Measurements from ENCODE around the gene HOXA5. TPM values are rescaled to one million over a fixed set of nuclear protein-coding genes. Genes with fewer than 3 reads are reported as not detected.

The HOXA5 gene
- total RNA-seq, 1 donor from 2014 or later, result not detected

DNA sequence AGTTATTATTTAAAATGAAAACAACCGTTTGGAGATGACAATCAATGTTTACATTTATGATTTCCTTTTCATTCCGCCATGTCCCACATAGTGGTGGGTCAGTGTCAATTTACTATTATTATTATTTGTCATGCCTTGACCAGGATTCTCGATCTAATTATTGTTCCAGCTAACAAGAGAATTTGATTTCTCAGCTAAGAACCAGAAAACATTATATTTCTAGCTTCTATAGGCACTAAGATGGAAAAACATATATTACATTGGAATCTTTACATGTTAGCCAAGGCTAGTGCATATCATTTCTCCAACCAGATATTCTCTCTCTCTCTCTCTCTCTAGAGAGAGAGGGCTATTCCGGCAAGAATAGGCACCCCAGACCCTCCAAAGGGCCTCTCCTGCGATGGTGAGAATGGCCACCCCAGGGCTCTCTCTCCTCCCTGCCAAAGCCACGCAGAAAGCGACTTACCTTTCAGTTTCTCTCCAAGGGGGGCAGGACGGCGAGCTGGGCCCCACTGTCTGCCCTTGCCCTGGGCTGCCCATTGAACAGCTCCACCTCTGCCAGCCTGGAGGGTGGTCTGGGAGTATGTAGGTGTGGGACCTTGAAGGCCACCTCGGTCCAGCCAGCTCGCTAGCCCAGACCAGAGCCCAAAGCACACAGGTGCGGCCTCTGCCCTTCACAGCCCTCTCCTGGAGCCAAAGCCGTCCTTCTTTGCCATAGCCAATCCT, 6.5 kb upstream of the HOXA5 start:
- Mint-ChIP-seq H3K4me1 (ENCODE audit: low read depth) (peaks cover 17% of the 10 kb centered on the region), H3K9me3 (no peaks in the 10 kb centered on the region), H3K27me3 (ENCODE audit: insufficient read depth) (peaks cover 85% of the 10 kb centered on the region), H3K36me3 (ENCODE audit: low read depth) (peaks cover 3% of the 10 kb centered on the region), H3K27ac (no peak overlapping the region), H3K4me3 (no peak overlapping the region)
- DNase-seq (ENCODE audit: low spot score), result no peak
- intact Hi-C loops (cut with micrococcal nuclease), result loop anchor here (2.0 to 5.0 kb wide), 2 partner anchors 15 to 53 kb away; partner anchors contain the start of gene HOXA1

DNA sequence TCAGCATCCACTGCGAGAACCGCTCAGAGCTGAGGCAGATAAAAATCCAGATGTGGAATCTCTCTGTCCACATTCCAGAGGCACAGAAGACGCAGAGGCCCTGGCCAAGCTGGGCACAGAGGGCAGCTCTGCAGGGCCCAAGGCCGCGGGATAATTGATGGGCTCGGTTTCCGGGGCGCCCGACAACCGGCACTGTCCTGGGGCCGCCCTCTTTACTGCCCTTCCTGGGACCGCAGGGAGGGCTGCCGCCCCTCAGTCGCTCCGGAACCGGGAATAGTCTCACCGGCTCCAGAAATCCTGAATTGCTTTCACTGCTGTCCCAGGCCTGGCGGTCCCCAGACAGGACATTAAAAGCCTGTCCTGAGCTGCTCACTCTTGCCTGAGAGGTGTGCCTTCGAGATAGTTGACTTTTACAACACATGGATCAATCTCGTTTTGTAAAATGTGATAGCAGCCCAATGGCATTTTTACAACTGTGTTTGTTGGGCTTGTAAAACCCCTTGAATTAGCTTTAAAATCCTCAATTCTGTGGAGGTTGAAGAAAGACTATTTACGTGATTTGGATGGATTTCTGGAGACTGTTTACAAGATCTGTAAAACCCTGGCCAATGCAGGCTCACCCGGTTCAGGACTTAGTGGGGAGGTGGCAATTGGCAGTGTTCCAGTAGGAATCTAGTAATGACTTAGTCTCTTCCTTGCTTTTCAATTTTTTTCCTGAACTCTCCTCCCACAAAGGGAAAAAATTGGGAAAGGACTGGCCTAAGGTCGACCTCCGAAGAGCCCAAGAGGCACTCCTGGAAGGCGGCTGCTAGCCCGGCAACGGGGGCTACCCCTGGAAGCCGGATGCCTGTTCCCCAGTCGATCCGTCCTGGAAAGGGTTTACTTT, 5.5 kb upstream of the HOXA5 start:
- no peak overlapping the region for H3K27ac Mint-ChIP-seq

DNA sequence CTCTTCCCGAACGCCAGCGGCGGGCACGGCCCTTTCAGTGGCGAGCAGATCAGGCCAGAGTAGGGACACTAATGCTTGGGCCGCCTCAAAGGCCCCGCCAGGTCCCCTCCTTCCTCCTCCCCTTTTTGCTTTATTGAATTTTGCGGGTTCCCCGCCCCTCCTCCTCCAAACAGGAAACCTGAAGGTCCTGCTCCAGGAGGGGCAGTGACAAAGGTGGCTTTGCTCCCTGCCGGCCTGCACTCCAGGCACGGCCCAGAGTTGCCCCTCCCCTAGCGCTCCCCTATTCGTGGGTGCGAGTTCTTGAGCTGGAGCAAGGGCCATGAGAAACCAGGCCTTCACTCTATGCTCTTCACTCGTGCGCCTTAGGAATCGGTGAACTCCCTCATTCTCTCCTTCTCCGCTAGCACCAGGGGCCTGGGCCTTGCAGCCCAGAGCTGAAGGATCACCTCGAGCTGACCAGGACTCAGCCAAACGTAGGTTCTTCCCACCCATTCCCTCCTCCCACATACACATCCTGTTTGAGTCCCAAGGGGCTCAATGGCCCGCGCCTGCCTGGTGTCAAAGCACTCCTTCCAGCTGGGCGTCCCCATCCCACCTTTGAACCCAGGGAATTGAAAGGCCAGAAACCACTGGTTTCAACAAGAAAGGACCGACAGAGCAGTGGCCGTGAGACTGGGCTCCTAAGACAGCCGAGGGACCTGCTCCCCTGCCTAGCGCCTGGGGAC, 4.7 kb upstream of the HOXA5 start:
- H3K9me3 Mint-ChIP-seq, result no peaks in the 10 kb centered on the region
- no peak for DNase-seq (ENCODE audit: low spot score)
- no peak overlapping the region for H3K4me3 Mint-ChIP-seq
- H3K36me3 Mint-ChIP-seq (ENCODE audit: low read depth), result peaks cover 3% of the 10 kb centered on the region
- H3K27ac Mint-ChIP-seq, result no peak overlapping the region
- peaks cover 67% of the 10 kb centered on the region for H3K27me3 Mint-ChIP-seq (ENCODE audit: insufficient read depth)
- intact Hi-C loops (cut with micrococcal nuclease), result no loop called here
- peaks cover 10% of the 10 kb centered on the region for H3K4me1 Mint-ChIP-seq (ENCODE audit: low read depth)

More for the DNA sequence above, 5.5 kb upstream of the HOXA5 start:
- Mint-ChIP-seq H3K9me3 (no peaks in the 10 kb centered on the region), H3K36me3 (ENCODE audit: low read depth) (peaks cover 3% of the 10 kb centered on the region), H3K27me3 (ENCODE audit: insufficient read depth) (peaks cover 75% of the 10 kb centered on the region), H3K4me1 (ENCODE audit: low read depth) (peaks cover 10% of the 10 kb centered on the region), H3K4me3 (no peak overlapping the region)
- DNase-seq (ENCODE audit: low spot score), result no peak
- intact Hi-C loops (cut with micrococcal nuclease), result no loop called here

DNA sequence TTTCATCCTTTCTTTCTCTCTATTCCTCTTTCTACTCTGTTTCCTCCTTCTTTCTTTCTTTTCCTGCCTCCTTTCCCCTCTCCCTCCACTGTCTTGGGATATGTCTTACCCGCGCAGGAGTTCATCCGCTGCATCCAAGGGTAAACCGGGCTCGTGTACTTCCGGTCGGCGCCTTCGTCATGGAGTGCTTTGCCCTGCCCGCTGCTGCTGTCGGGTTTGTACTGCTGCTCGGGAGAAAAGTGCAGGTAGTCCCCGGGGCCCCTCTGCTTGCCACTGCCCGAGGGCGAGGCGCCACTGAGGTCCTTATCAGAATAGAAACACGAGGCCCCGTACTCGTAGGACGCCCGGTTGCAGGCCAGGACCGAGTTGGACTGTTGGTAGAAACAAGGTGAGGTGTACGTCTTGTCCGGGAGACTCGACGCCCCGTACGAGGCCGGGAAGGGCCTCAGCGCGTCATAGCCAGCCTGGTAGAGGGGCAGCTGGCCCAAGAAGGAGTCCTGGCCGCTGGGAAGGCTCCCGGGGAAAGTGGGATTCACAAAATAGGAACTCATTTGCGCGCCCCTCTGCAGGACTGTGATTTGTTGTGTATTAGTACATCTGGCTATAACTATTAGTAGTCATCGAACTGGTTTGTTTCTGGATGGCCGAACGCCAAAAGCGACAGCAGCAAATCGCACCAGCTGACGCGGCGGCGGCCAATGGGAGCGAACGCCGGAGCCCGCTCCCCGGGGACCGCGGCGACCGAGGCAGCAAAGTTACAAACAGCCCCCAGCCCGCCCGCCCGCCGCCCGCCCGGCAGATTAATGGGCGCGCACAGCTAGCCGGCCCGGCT, 3.9 kb upstream of the HOXA5 start, which contains the start of gene HOXA6:
Gene HOXA6 (minus strand): TSS at position 576 of the 832 bp plus-strand sequence. CDS start 25 bp downstream, at position 551.
- Mint-ChIP-seq H3K27ac (no peak within 1 kb of the TSS), H3K4me3 (no peak within 1 kb of the TSS), H3K4me1 (ENCODE audit: low read depth) (peaks cover 10% of the 10 kb centered on the region), H3K36me3 (ENCODE audit: low read depth) (peaks cover 3% of the 10 kb centered on the region), H3K27me3 (ENCODE audit: insufficient read depth) (peaks cover 63% of the 10 kb centered on the region), H3K9me3 (no peaks in the 10 kb centered on the region)
- intact Hi-C loops (cut with micrococcal nuclease), result no loop called here
- DNase-seq (ENCODE audit: low spot score), result no peak

DNA sequence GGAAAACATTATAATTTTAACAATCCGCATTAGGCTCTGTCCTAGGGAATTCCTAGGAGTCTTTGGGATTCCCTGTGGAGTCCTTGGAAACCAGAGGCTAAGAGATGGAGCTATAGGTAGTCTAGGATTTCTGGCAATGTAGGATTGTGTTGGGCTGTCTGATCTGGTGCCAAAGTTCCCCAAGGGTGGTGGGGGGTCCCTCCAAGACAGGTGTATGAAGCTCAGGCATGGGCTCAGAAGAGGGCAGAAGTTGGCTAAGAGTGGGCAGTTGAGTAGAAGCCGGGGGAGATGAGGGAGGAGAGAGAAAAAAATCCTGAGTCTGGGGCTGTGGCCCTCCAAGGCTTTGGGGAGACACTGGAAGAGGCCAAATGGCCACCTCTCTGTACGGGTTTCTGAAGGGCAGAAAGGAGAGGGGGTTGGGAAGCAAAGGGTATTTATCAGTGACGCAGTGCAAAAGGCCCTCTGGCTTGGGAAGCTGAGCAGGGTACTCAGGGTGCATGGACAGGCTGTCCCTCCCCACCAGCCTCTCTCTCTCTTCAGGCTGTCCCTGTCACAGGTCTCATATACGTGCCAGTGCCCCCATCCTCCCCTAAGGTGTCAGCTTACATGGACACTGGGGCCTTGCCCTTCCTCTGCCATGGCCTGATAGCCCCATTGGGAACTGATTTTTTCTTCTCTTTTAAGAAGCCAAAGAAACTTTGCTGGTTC, 3.2 kb upstream of the HOXA5 start:
- peaks cover 8% of the 10 kb centered on the region for H3K4me1 Mint-ChIP-seq (ENCODE audit: low read depth)
- H3K4me3 Mint-ChIP-seq, result no peak overlapping the region
- H3K9me3 Mint-ChIP-seq, result no peaks in the 10 kb centered on the region
- H3K36me3 Mint-ChIP-seq (ENCODE audit: low read depth), result peaks cover 3% of the 10 kb centered on the region
- peaks cover 56% of the 10 kb centered on the region for H3K27me3 Mint-ChIP-seq (ENCODE audit: insufficient read depth)
- no peak for DNase-seq (ENCODE audit: low spot score)
- intact Hi-C loops (cut with micrococcal nuclease), result no loop called here
- no peak overlapping the region for H3K27ac Mint-ChIP-seq

DNA sequence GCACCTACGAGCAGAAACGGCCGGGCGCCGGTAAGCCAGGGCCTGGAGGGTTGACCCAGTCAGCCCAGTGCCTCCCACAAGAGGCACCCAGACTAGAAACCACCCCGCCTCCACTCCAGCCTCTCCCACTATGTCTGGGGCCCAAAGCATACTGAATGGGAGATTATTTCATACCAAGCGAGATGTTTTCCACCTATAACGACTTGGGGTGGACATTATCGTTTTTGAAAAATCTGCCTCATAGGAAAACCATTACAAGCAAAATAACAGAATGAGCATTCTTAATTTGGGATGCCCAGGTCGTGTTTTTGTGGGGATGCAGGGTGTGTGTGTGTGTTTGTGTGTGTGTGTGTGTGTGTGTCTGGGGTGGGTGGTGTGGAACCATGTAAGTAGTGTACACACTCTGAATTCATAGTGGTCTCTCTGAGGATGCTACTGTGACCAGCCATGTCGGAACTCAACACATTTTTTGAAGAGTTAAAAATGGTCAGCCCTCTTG, 2.5 kb upstream of the HOXA5 start:
- Mint-ChIP-seq H3K4me3 (no peak overlapping the region), H3K27ac (no peak overlapping the region), H3K27me3 (ENCODE audit: insufficient read depth) (peaks cover 55% of the 10 kb centered on the region), H3K36me3 (ENCODE audit: low read depth) (peaks cover 3% of the 10 kb centered on the region), H3K9me3 (no peaks in the 10 kb centered on the region), H3K4me1 (ENCODE audit: low read depth) (peaks cover 1% of the 10 kb centered on the region)
- intact Hi-C loops (cut with micrococcal nuclease), result no loop called here
- no peak for DNase-seq (ENCODE audit: low spot score)

DNA sequence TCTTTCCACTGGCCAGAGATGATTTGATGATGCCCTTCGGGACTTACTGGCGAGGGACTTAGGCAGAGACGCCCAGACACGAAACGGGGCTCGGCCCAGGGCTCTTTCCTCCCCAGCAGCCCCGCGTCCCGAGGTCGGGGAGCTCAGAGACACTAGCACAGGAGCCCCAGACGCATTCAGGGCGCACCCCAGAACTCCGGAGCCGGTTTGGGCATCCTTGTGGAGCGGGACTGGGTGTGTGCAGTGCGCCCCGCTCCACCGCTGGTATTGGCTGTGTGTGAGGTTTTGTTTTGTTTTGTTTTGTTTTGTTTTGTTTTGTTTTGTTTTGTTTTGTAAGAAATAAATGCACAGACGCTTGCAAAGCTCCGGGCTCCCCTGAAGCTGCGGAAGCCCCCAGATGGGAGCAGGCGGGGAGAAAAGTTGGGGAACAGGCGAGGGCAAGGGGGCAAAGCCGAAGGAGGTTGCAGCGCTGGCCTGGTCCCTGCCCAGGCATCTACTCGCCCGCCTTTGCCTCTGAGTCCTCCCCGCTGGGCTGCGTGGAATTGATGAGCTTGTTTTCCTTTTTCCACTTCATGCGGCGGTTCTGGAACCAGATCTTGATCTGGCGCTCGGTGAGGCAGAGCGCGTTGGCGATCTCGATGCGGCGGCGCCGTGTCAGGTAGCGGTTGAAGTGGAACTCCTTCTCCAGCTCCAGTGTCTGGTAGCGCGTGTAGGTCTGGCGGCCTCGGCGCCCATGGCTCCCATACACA, 1.9 kb upstream of the HOXA5 start:
- no peak for DNase-seq (ENCODE audit: low spot score)
- Mint-ChIP-seq H3K4me3 (no peak overlapping the region), H3K27me3 (ENCODE audit: insufficient read depth) (peaks cover 52% of the 10 kb centered on the region), H3K9me3 (no peaks in the 10 kb centered on the region), H3K36me3 (ENCODE audit: low read depth) (peaks cover 3% of the 10 kb centered on the region), H3K27ac (no peak overlapping the region), H3K4me1 (ENCODE audit: low read depth) (no peaks in the 10 kb centered on the region)
- intact Hi-C loops (cut with micrococcal nuclease), result no loop called here

DNA sequence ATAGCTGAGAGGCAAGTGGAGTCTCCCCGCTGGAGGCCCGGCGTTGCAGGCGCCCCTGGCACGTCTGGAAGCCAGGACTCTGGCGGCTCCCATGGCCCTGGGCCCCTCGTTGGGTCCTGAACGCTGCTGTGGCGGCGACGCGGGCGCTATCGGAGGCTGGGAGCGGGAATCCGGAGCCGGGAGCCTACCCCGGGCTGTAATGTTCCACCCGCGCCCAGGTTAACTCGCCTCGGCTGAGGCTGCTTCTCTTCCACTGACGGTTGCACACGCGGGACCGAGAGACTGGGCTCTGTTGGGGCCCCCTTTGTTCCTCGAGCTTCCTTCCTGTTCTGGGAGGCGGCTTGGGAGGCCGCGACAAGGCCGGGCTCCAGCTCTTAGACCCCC, 1.3 kb upstream of the HOXA5 start:
- Mint-ChIP-seq H3K9me3 (no peaks in the 10 kb centered on the region), H3K4me1 (ENCODE audit: low read depth) (no peaks in the 10 kb centered on the region), H3K4me3 (no peak overlapping the region), H3K36me3 (ENCODE audit: low read depth) (peaks cover 3% of the 10 kb centered on the region), H3K27me3 (ENCODE audit: insufficient read depth) (peaks cover 46% of the 10 kb centered on the region), H3K27ac (no peak overlapping the region)
- no peak for DNase-seq (ENCODE audit: low spot score)
- intact Hi-C loops (cut with micrococcal nuclease), result no loop called here

DNA sequence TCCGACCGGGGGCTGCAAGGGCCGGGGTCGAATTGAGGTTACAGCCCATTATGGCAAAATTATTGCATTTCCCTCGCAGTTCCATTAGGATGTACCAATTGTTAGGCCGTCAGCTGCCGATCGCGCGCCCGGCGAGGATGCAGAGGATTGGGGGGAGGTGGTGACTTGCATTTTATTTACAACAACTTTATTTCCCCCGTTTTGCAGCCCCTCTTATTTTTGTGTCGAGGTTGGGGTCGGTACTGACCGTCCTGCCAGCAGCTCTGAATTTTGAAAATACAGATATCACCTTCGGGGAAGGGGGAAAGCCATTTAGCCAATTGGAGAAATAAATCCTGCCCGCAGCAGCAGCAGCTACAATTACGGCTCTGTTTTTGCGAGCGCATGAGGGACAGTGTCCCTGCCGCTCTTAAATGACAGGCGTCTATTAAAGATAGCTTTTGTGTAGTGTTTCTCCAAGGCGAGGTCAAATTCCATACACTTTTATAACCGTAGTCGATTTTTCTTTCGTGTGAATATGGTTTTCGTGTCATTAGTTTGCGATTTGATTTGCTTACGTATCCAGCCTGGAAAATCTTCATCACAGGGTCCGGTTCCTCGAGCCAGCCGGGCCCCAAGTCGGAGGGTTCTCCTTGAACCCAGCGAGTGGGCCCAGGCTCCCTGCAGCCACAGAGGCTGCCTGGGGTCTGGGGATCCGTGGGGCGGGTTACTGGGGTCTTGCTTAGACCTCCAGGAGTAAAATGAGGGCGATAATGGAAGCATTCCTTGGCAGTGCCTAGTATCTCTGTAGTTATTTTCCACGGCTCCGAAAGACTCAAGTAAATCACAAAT, 684 bp upstream of the HOXA5 start:
- Mint-ChIP-seq H3K27me3 (ENCODE audit: insufficient read depth) (peaks cover 40% of the 10 kb centered on the region), H3K9me3 (no peaks in the 10 kb centered on the region), H3K4me1 (ENCODE audit: low read depth) (no peaks in the 10 kb centered on the region), H3K27ac (no peak overlapping the region), H3K36me3 (ENCODE audit: low read depth) (peaks cover 3% of the 10 kb centered on the region), H3K4me3 (no peak overlapping the region)
- no peak for DNase-seq (ENCODE audit: low spot score)
- intact Hi-C loops (cut with micrococcal nuclease), result no loop called here

DNA sequence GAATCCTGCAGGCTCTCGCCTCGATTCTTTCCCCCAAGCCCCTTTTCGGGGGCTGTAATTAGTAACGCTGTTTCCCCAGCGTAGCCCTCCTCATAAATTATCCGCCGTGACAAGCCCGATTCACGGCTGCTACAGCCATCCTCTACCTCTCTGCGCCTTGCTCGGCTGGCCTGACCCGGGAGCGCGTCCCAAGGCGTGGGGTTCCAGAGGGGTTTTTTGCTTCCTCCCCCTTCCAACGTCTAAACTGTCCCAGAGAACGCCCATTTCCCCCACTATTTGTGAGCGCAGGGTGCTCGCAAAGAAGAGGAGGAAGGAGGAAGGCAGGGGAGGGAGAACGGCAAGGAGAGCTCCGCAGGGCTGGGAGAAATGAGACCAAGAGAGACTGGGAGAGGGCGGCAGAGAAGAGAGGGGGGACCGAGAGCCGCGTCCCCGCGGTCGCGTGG, 880 bp downstream of the HOXA5 start:
- Mint-ChIP-seq H3K27me3 (ENCODE audit: insufficient read depth) (peaks cover 35% of the 10 kb centered on the region), H3K36me3 (ENCODE audit: low read depth) (peaks cover 3% of the 10 kb centered on the region), H3K27ac (no peak overlapping the region), H3K4me3 (no peak overlapping the region), H3K9me3 (no peaks in the 10 kb centered on the region), H3K4me1 (ENCODE audit: low read depth) (no peaks in the 10 kb centered on the region)
- DNase-seq (ENCODE audit: low spot score), result no peak
- intact Hi-C loops (cut with micrococcal nuclease), result no loop called here

All from activated T-helper 1 cell treated with anti-CD3 and anti-CD28 coated beads, Interleukin-12 subunit alpha, Interleukin-12 subunit beta, Interleukin-2, Interleukin-4 antibody, amounts not matched to agents 30 ng/mL and 10 ng/mL and 1 ng/mL, durations not matched to agents 14 hours and 24 hours and 36 hours (primary cell).